SU-DHL-6 (cell line): Measurements from ENCODE around the gene IL24.

ENCODE experiments used
- H2AFZ ChIP-seq: fragments of 200-600 bp; sonication (generic); 2 replicates; pipeline ENCODE4 v1.6.1; 2014; ENCODE audit warnings: low read depth, mild to moderate bottlenecking, moderate library complexity, mixed read lengths, antibody characterized with exemption, low read length; ENCODE audit not compliant: severe bottlenecking
- H3F3A ChIP-seq: fragments of 200-600 bp; shearing (Covaris generic); 2 replicates; pipeline ENCODE4 v1.6.0; 2016; ENCODE audit warnings: antibody characterized with exemption, mild to moderate bottlenecking; ENCODE audit not compliant: insufficient read depth
- H3K27ac ChIP-seq: fragments of 200-600 bp; sonication (generic); 2 replicates; pipeline ENCODE4 v1.5.1; 2016; ENCODE audit warnings: low read depth, mild to moderate bottlenecking, low read length, moderate library complexity, mixed read lengths
- H3K27me3 ChIP-seq: fragments of 200-600 bp; sonication (generic), shearing (Covaris generic); 2 replicates; pipeline ENCODE4 v1.6.0; 2014; ENCODE audit warnings: mild to moderate bottlenecking, low read length
- H3K36me3 ChIP-seq: fragments of 200-600 bp; sonication (generic); 2 replicates; pipeline ENCODE4 v1.6.1; 2014; ENCODE audit warnings: mild to moderate bottlenecking, low read length, mixed read lengths
- H3K4me2 ChIP-seq: fragments of 300-600, 200-600 bp; shearing (Covaris generic), sonication (generic); 2 replicates; pipeline ENCODE4 v1.6.0; 2014; ENCODE audit warnings: low read length, low read depth, mild to moderate bottlenecking; ENCODE audit not compliant: poor library complexity, severe bottlenecking
- H3K4me3 ChIP-seq: fragments of 200-600 bp; sonication (generic); 2 replicates; pipeline ENCODE4 v1.5.1; 2014; ENCODE audit warnings: antibody characterized with exemption, low read length, mild to moderate bottlenecking, mixed read lengths; ENCODE audit not compliant: insufficient read depth, poor library complexity, severe bottlenecking
- H3K79me2 ChIP-seq: fragments of 200-600 bp; sonication (generic); 2 replicates; pipeline ENCODE4 v1.6.1; 2014; ENCODE audit warnings: mild to moderate bottlenecking, low read length, moderate library complexity; ENCODE audit not compliant: insufficient read depth
- H3K9ac ChIP-seq: fragments of 200-600 bp; sonication (generic); 2 replicates; pipeline ENCODE4 v1.7.0; 2014; ENCODE audit warnings: mild to moderate bottlenecking, low read length
- H3K9me2 ChIP-seq: fragments of 200-600 bp; sonication (generic); replicated peaks from 2 replicates; pipeline ENCODE4 v1.6.1; 2014; ENCODE audit warnings: low read length; ENCODE audit not compliant: insufficient read depth
- H3K9me3 ChIP-seq: fragments of 200-600 bp; sonication (generic); 2 replicates; pipeline ENCODE4 v1.6.1; 2014; ENCODE audit warnings: low read length, mixed read lengths; ENCODE audit not compliant: insufficient read depth
- H4K20me1 ChIP-seq: fragments of 200-600 bp; sonication (generic); 2 replicates; pipeline ENCODE4 v1.6.1; 2014; ENCODE audit warnings: low read depth, mild to moderate bottlenecking, antibody characterized with exemption, low read length, moderate library complexity, mixed read lengths
- CTCF ChIP-seq: fragments of 200-600 bp; sonication (generic); IDR thresholded peaks from one replicate; pipeline ENCODE4 v1.5.1; 2017; ENCODE audit warnings: antibody characterized with exemption, mild to moderate bottlenecking, low read length, moderate library complexity; ENCODE audit not compliant: insufficient read depth, poor library complexity, severe bottlenecking
- EZH2phosphoT487 ChIP-seq: fragments of 200-600 bp; sonication (generic), shearing (Covaris generic); conservative IDR thresholded peaks from 2 replicates; pipeline ENCODE4 v1.6.1; 2018; ENCODE audit warnings: mild to moderate bottlenecking, antibody characterized with exemption, low read length, moderate library complexity, mixed read lengths

The IL24 gene

GRCh38 chr1:206907304-206907991 is 10.2 kb downstream of the IL24 start:
- no peak overlapping the region for H2AFZ ChIP-seq
- H3K4me2 ChIP-seq: no peak overlapping the region
- no peaks in the 10 kb centered on the region for H3F3A ChIP-seq
- no peaks in the 10 kb centered on the region for H3K36me3 ChIP-seq
- TF ChIP-seq EZH2phosphoT487 (no peak), CTCF (no peak)
- H3K27ac ChIP-seq: no peak overlapping the region
- H3K27me3 ChIP-seq: peaks cover 3% of the 10 kb centered on the region; the same call in 1 of the 2 replicates
- no peaks in the 10 kb centered on the region for H3K9me3 ChIP-seq
- no peaks in the 10 kb centered on the region for H3K79me2 ChIP-seq
- no peak overlapping the region for H3K9ac ChIP-seq
- H3K4me3 ChIP-seq: no peak overlapping the region
- H3K9me2 ChIP-seq: no peaks in the 10 kb centered on the region
- no peaks in the 10 kb centered on the region for H4K20me1 ChIP-seq

- Histone ChIP-seq H3K36me3 (no peaks in the 10 kb centered on the region), H4K20me1 (no peaks in the 10 kb centered on the region), H2AFZ (no peak overlapping the region), H3K9me3 (no peaks in the 10 kb centered on the region), H3K27ac (no peak overlapping the region), H3K9me2 (no peaks in the 10 kb centered on the region), H3K9ac (no peak overlapping the region), H3K4me3 (no peak overlapping the region), H3K79me2 (no peaks in the 10 kb centered on the region), H3K27me3 (peaks cover 3% of the 10 kb centered on the region; the same call in 1 of the 2 replicates), H3F3A (no peaks in the 10 kb centered on the region), H3K4me2 (no peak overlapping the region)
- TF ChIP-seq EZH2phosphoT487: no peak
- TF ChIP-seq CTCF: no peak
Measured at GRCh38 chr1:206908038-206908437, 10.8 kb downstream of the IL24 start.

GRCh38 chr1:206909161-206909882 is 12.1 kb downstream of the IL24 start:
- no peak for TF ChIP-seq CTCF
- 0 out of 2 replicates have a peak, but pooled peaks have one; percentile 10 for TF ChIP-seq EZH2phosphoT487
- Histone ChIP-seq H3K79me2 (no peaks in the 10 kb centered on the region), H3K36me3 (no peaks in the 10 kb centered on the region), H3K9ac (no peak overlapping the region), H3K4me2 (peak overlapping the region; percentile 11), H4K20me1 (no peaks in the 10 kb centered on the region), H3K9me2 (no peaks in the 10 kb centered on the region), H3K9me3 (no peaks in the 10 kb centered on the region), H3K4me3 (no peak overlapping the region), H3K27me3 (peaks cover 3% of the 10 kb centered on the region; the same call in 1 of the 2 replicates), H3F3A (no peaks in the 10 kb centered on the region), H3K27ac (no peak overlapping the region), H2AFZ (no peak overlapping the region)
